Esophagus squamous epithelium (tissue), 4 donors: Measurements from ENCODE around the gene CACNA2D2.

Source experiments
- POLR2A ChIP-seq, 4 donors: fragments of 450-650 bp; IDR thresholded peaks; one replicate each; pipeline ENCODE4 v1.6.1; 2017; ENCODE audit warnings: antibody characterized with exemption in 4 of 4, mild to moderate bottlenecking in 4 of 4, moderate library complexity in 3 of 4
- TF ChIP-seq, protein P1 (sequence below), 6 experiments: fragments of 450-650 bp in 4 of 6; fragments of 200-600 bp in 2 of 6; sonication (generic) in 2 of 6; IDR thresholded peaks; one replicate each; pipeline ENCODE4 v1.5.1; 2016 to 2019; ENCODE audit warnings: antibody characterized with exemption in 6 of 6, mild to moderate bottlenecking in 4 of 6, moderate library complexity in 4 of 6

GRCh38 chr3:50450209-50450921 is 53.1 kb downstream of the CACNA2D2 start:
- TF ChIP-seq, protein P1, sequence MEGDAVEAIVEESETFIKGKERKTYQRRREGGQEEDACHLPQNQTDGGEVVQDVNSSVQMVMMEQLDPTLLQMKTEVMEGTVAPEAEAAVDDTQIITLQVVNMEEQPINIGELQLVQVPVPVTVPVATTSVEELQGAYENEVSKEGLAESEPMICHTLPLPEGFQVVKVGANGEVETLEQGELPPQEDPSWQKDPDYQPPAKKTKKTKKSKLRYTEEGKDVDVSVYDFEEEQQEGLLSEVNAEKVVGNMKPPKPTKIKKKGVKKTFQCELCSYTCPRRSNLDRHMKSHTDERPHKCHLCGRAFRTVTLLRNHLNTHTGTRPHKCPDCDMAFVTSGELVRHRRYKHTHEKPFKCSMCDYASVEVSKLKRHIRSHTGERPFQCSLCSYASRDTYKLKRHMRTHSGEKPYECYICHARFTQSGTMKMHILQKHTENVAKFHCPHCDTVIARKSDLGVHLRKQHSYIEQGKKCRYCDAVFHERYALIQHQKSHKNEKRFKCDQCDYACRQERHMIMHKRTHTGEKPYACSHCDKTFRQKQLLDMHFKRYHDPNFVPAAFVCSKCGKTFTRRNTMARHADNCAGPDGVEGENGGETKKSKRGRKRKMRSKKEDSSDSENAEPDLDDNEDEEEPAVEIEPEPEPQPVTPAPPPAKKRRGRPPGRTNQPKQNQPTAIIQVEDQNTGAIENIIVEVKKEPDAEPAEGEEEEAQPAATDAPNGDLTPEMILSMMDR (IDR thresholded peaks at IDR 0.05), result no peak
- no peak for TF ChIP-seq POLR2A (IDR thresholded peaks at IDR 0.05)
